PC-3 (cell line): Measurements from ENCODE around the gene CHST9. TPM values are rescaled to one million over a fixed set of nuclear protein-coding genes. Genes with fewer than 3 reads are reported as not detected.

ENCODE experiments used
- ATAC-seq: fragments of 200-7000 bp; cut with Tn5 transposase; 2 replicates; pipeline ENCODE4 v1.9.1; 2020; ENCODE audit warnings: mild to moderate bottlenecking, moderate library complexity
- BruUV-seq: library from RNA; stranded (reverse); fragments of 400-500 nt; replicated peaks from 2 replicates; lab custom pipeline; 2021; lab: Mats Ljungman, UMichigan
- CTCF ChIA-PET: fragments of 300-600 bp; sonication (Branson Sonifier 250); formaldehyde crosslinking; loops from one replicate; lab custom pipeline; 2022; ENCODE audit warnings: antibody characterized with exemption; lab: Charles Lee
- POLR2A ChIA-PET: fragments of 300-600 bp; sonication (Branson Sonifier 250); formaldehyde crosslinking; loops from one replicate; lab custom pipeline; 2022; ENCODE audit warnings: antibody characterized with exemption; ENCODE audit not compliant: unreplicated experiment; lab: Charles Lee
- DNase-seq: peaks from one replicate; pipeline ENCODE4 v3.0.0-alpha.2; 2015
- H2AFZ ChIP-seq: fragments of 300-600 bp; sonication (generic); 2 replicates; pipeline ENCODE4 v1.6.0; 2016; ENCODE audit warnings: antibody characterized with exemption, low read length
- H3F3A ChIP-seq: fragments of 300-600 bp; sonication (generic); one replicate; pipeline ENCODE4 v1.6.0; 2017; ENCODE audit warnings: antibody characterized with exemption, low read length, control low read depth, mild to moderate bottlenecking; ENCODE audit not compliant: unreplicated experiment
- H3K27ac ChIP-seq: fragments of 300-600 bp; sonication (generic); 2 replicates; pipeline ENCODE4 v1.5.1; 2016; ENCODE audit warnings: mild to moderate bottlenecking, low read length
- H3K27me3 ChIP-seq: fragments of 300-600 bp; sonication (generic); 2 replicates; pipeline ENCODE4 v1.6.1; 2016; ENCODE audit warnings: low read length, mixed read lengths
- H3K36me3 ChIP-seq: fragments of 300-600 bp; sonication (generic); 2 replicates; pipeline ENCODE4 v1.6.1; 2016; ENCODE audit warnings: low read depth, mixed run types, low read length, mixed read lengths
- H3K4me1 ChIP-seq: fragments of 300-600 bp; sonication (generic); 2 replicates; pipeline ENCODE4 v1.5.1; 2016; ENCODE audit warnings: low read length; ENCODE audit not compliant: insufficient read depth
- H3K4me2 ChIP-seq: fragments of 300-600 bp; sonication (generic); 2 replicates; pipeline ENCODE4 v1.6.0; 2016; ENCODE audit warnings: low read length
- H3K4me3 ChIP-seq: fragments of 300-600 bp; sonication (generic); 2 replicates; pipeline ENCODE4 v1.5.1; 2016; ENCODE audit warnings: mild to moderate bottlenecking, low read length, mixed read lengths
- H3K79me2 ChIP-seq: fragments of 300-600 bp; sonication (generic); 2 replicates; pipeline ENCODE4 v1.6.1; 2017; ENCODE audit warnings: low read length, mixed read lengths
- H3K9ac ChIP-seq: fragments of 300-600 bp; sonication (generic); 2 replicates; pipeline ENCODE4 v1.6.0; 2016; ENCODE audit warnings: mild to moderate bottlenecking, low read length
- H3K9me2 ChIP-seq: fragments of 300-600 bp; sonication (generic); replicated peaks from 2 replicates; pipeline ENCODE4 v1.6.1; 2016; ENCODE audit warnings: mixed run types, low read length, mixed read lengths
- H3K9me3 ChIP-seq: fragments of 300-600 bp; sonication (generic); 2 replicates; pipeline ENCODE4 v1.6.1; 2016; ENCODE audit warnings: low read length, mixed read lengths
- H4K20me1 ChIP-seq: fragments of 300-600 bp; sonication (generic); 2 replicates; pipeline ENCODE4 v1.6.1; 2016; ENCODE audit warnings: low read length, mixed read lengths
- CTCF ChIP-seq: fragments of 300-600 bp; sonication (generic); conservative IDR thresholded peaks from 2 replicates; pipeline ENCODE4 v1.5.1; 2017; ENCODE audit warnings: antibody characterized with exemption, low read depth, mild to moderate bottlenecking, low read length
- EZH2 ChIP-seq: fragments of 300-600 bp; sonication (generic); IDR thresholded peaks from one replicate; pipeline ENCODE4 v1.6.1; 2017; ENCODE audit warnings: antibody characterized with exemption, mild to moderate bottlenecking, low read length; ENCODE audit not compliant: unreplicated experiment
- EZH2phosphoT487 ChIP-seq: fragments of 300-600 bp; sonication (generic); IDR thresholded peaks from 2 replicates; pipeline ENCODE4 v1.6.1; 2018; ENCODE audit warnings: mild to moderate bottlenecking, antibody characterized with exemption, low read length, borderline replicate concordance
- intact Hi-C: fragments of 100-400 bp; cut with micrococcal nuclease; formaldehyde crosslinking; loops from 2 replicates; pipeline ENCODE4 v1.9.0; 2023
- total RNA-seq: library from RNA; depleted of rRNA; stranded (reverse); fragments of >200 nt; gene quantifications from 2 replicates; pipeline ENCODE4 v1.2.3, GENCODE V29; 2014

Gene CHST9
- total RNA-seq, 1 experiment from 2014 or later = not detected

- Histone ChIP-seq H3K79me2 (no peaks in the 10 kb centered on the region), H3K27me3 (peaks cover 9% of the 10 kb centered on the region; the same call in 1 of the 2 replicates), H3K36me3 (no peaks in the 10 kb centered on the region), H3K4me2 (no peak overlapping the region), H3K9me3 (no peaks in the 10 kb centered on the region; the same call in 1 of the 2 replicates), H3K27ac (no peak overlapping the region), H2AFZ (no peak overlapping the region), H3F3A (no peaks in the 10 kb centered on the region), H3K9ac (no peak overlapping the region), H4K20me1 (no peaks in the 10 kb centered on the region), H3K4me1 (no peaks in the 10 kb centered on the region), H3K4me3 (no peak overlapping the region), H3K9me2 (no peaks in the 10 kb centered on the region)
- no TSS peak for BruUV-seq
- ATAC-seq (no peak), DNase-seq (no peak)
- TF ChIP-seq EZH2 (no peak), EZH2phosphoT487 (no peak), CTCF (no peak)
- ChIA-PET CTCF (no interaction called here), POLR2A (no interaction called here)
- intact Hi-C loops = no loop called here
These were observed 258.9 kb downstream of the CHST9 start for GRCh38 chr18:26926066-26926675.

- Histone ChIP-seq H3K9ac (no peak overlapping the region), H3K9me2 (no peaks in the 10 kb centered on the region), H4K20me1 (no peaks in the 10 kb centered on the region), H3K27me3 (peaks cover 9% of the 10 kb centered on the region; the same call in 1 of the 2 replicates), H3K36me3 (no peaks in the 10 kb centered on the region), H3K27ac (no peak overlapping the region), H3K4me3 (no peak overlapping the region), H3K79me2 (no peaks in the 10 kb centered on the region), H3K4me2 (no peak overlapping the region), H3K9me3 (no peaks in the 10 kb centered on the region; the same call in 1 of the 2 replicates), H3K4me1 (no peaks in the 10 kb centered on the region), H2AFZ (no peak overlapping the region), H3F3A (no peaks in the 10 kb centered on the region)
- intact Hi-C loops = no loop called here
- ATAC-seq (no peak), DNase-seq (no peak)
- BruUV-seq = no TSS peak
- ChIA-PET POLR2A (no interaction called here), CTCF (no interaction called here)
- TF ChIP-seq CTCF = no peak
- no peak for TF ChIP-seq EZH2phosphoT487
- TF ChIP-seq EZH2 = no peak
These were observed 259.8 kb downstream of the CHST9 start for GRCh38 chr18:26925313-26925712.

- H3K4me3 ChIP-seq = no peak overlapping the region
- no peaks in the 10 kb centered on the region for H3F3A ChIP-seq
- CTCF ChIA-PET = no interaction called here
- ATAC-seq = no peak
- H3K9me2 ChIP-seq = no peaks in the 10 kb centered on the region
- no peaks in the 10 kb centered on the region; the same call in 1 of the 2 replicates for H3K9me3 ChIP-seq
- H3K4me1 ChIP-seq = no peaks in the 10 kb centered on the region
- no peaks in the 10 kb centered on the region for H3K79me2 ChIP-seq
- peaks cover 11% of the 10 kb centered on the region; the same call in 1 of the 2 replicates for H3K27me3 ChIP-seq
- intact Hi-C loops = no loop called here
- no peak overlapping the region for H3K27ac ChIP-seq
- no peak overlapping the region for H3K9ac ChIP-seq
- no peaks in the 10 kb centered on the region for H3K36me3 ChIP-seq
- no peak for DNase-seq
- H4K20me1 ChIP-seq = no peaks in the 10 kb centered on the region
- POLR2A ChIA-PET = no interaction called here
- no peak overlapping the region for H2AFZ ChIP-seq
- no peak for TF ChIP-seq CTCF
- no peak for TF ChIP-seq EZH2
- no peak for TF ChIP-seq EZH2phosphoT487
- BruUV-seq = no TSS peak
- no peak overlapping the region for H3K4me2 ChIP-seq
These were observed 262.8 kb downstream of the CHST9 start for GRCh38 chr18:26922313-26922712.
